Measurements from ENCODE around the gene ZPBP. TPM values are rescaled to one million over a fixed set of nuclear protein-coding genes. Genes with fewer than 3 reads are reported as not detected.

Gene ZPBP
- not detected for total RNA-seq

GRCh38 chr7:50092579-50093491 lies at the start of gene ZPBP:
ZPBP (minus strand) TSS chr7:50093246; CDS start chr7:50093194, 52 bp downstream.
- no peak for DNase-seq
- H3K27me3 ChIP-seq = peaks cover 0 to 6% (median 0%) of the 10 kb centered on the region in 4 donors
- no peaks in the 10 kb centered on the region for H3K9me3 ChIP-seq
- intact Hi-C loops (cut with DNase I) = no loop called here
- TF ChIP-seq POLR2A (IDR thresholded peaks at IDR 0.05) (no peak), CTCF (IDR thresholded peaks at IDR 0.05) (peak; percentile 39 to 78 (median 68))
- peak within 1 kb of the TSS; percentile 32 to 64 (median 42) for H3K4me3 ChIP-seq
- H3K27ac ChIP-seq = no peak within 1 kb of the TSS
- 10 to 25% methylated on average over 16 of the region's 53 CpGs for WGBS, 2 donors
- H3K36me3 ChIP-seq = no peaks in the 10 kb centered on the region
- peaks cover 0 to 9% (median 4%) of the 10 kb centered on the region in 3 donors for H3K4me1 ChIP-seq

GRCh38 chr7:50142425-50143017 lies 49.5 kb upstream of the ZPBP start:
- 20 to 22% methylated on average over 5 of the region's 5 CpGs for WGBS, 2 donors
- DNase-seq = no peak
- H3K9me3 ChIP-seq = no peaks in the 10 kb centered on the region
- H3K4me3 ChIP-seq = no peak overlapping the region
- H3K4me1 ChIP-seq = no peaks in the 10 kb centered on the region
- no peak for TF ChIP-seq POLR2A (IDR thresholded peaks at IDR 0.05)
- peak; percentile 43 to 68 (median 64) for TF ChIP-seq CTCF (IDR thresholded peaks at IDR 0.05)
- H3K27me3 ChIP-seq = peaks cover 0 to 5% (median 0%) of the 10 kb centered on the region in 4 donors
- intact Hi-C loops (cut with DNase I) = loop anchor here (5.0 kb wide), 1 partner anchor 1220 kb away; no protein-coding TSS in a partner anchor
- no peaks in the 10 kb centered on the region for H3K36me3 ChIP-seq
- H3K27ac ChIP-seq = no peak overlapping the region

- intact Hi-C loops (cut with DNase I) = loop anchor here (5.0 kb wide), 1 partner anchor 1220 kb away; no protein-coding TSS in a partner anchor
- Histone ChIP-seq H3K27me3 (peaks cover 0 to 5% (median 0%) of the 10 kb centered on the region in 4 donors), H3K4me3 (no peak overlapping the region), H3K27ac (no peak overlapping the region), H3K4me1 (no peaks in the 10 kb centered on the region), H3K36me3 (no peaks in the 10 kb centered on the region), H3K9me3 (no peaks in the 10 kb centered on the region)
- TF ChIP-seq POLR2A (IDR thresholded peaks at IDR 0.05) = no peak
- TF ChIP-seq CTCF (IDR thresholded peaks at IDR 0.05) = no peak
- DNase-seq = no peak
- 58 to 81% methylated on average over 7 to 12 of the region's 12 CpGs for WGBS, 2 donors
Observed at GRCh38 chr7:50141854-50142253, 48.8 kb upstream of the ZPBP start.

- intact Hi-C loops (cut with DNase I) = loop anchor here (5.0 kb wide), 1 partner anchor 1221 kb away; no protein-coding TSS in a partner anchor
- Histone ChIP-seq H3K4me1 (no peaks in the 10 kb centered on the region), H3K4me3 (no peak overlapping the region), H3K27me3 (peaks cover 0 to 5% (median 0%) of the 10 kb centered on the region in 4 donors), H3K36me3 (no peaks in the 10 kb centered on the region), H3K27ac (no peak overlapping the region), H3K9me3 (no peaks in the 10 kb centered on the region)
- no peak for TF ChIP-seq POLR2A (IDR thresholded peaks at IDR 0.05)
- no peak for TF ChIP-seq CTCF (IDR thresholded peaks at IDR 0.05)
- WGBS, 2 donors = 55 to 61% methylated on average over 5 of the region's 5 CpGs
- DNase-seq = no peak
Observed at GRCh38 chr7:50141131-50141530, 48.1 kb upstream of the ZPBP start.

GRCh38 chr7:50140688-50141087 lies 47.6 kb upstream of the ZPBP start:
- Histone ChIP-seq H3K27ac (no peak overlapping the region), H3K9me3 (no peaks in the 10 kb centered on the region), H3K27me3 (peaks cover 0 to 5% (median 0%) of the 10 kb centered on the region in 4 donors), H3K4me1 (no peaks in the 10 kb centered on the region), H3K36me3 (no peaks in the 10 kb centered on the region), H3K4me3 (no peak overlapping the region)
- intact Hi-C loops (cut with DNase I) = loop anchor here (5.0 kb wide), 1 partner anchor 1222 kb away; no protein-coding TSS in a partner anchor
- TF ChIP-seq POLR2A (IDR thresholded peaks at IDR 0.05) (no peak), CTCF (IDR thresholded peaks at IDR 0.05) (no peak)
- 55 to 69% methylated on average over 5 of the region's 5 CpGs for WGBS, 2 donors
- DNase-seq = no peak
